ENCODE results near the gene CPE.
A peak's percentile ranks its signal among the peaks of the same experiment; 100 is the strongest.
"Not testable (repeated sequence)": the region's sequence is repeated elsewhere in the genome, so short reads cannot be mapped to it uniquely, and the experiment has no call there.

The CPE gene

DNA sequence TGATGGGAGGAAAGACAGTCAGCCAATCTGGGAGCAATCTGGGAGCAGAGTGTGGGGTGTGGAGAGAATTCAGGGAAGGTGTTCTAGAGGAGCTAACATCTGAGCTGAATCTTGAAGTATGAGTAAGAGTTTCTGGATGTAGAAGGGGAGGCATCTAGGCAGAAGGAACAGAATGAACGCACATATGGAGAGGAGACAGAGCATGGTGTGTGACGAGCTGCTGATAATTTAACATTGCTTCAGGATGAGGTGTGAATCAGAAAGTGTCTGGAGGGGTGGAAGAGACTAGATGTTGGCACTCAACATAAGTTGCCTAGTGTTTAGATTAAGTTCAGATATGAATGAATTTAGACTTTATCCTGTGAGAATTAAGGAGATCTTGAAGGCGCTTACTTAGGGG is 58.9 kb downstream of the CPE start:
- H3K4me1 ChIP-seq (ENCODE audit: insufficient read depth, low read length) = peaks cover 26% of the 10 kb centered on the region
- no peaks in the 10 kb centered on the region for H3K9me3 ChIP-seq (ENCODE audit: low read length)
- H3K4me3 ChIP-seq (ENCODE audit: low read length) = no peak overlapping the region
- H3K27me3 ChIP-seq (ENCODE audit: insufficient read depth, low read length) = no peaks in the 10 kb centered on the region
- H2AFZ ChIP-seq (ENCODE audit: low read depth, low read length) = no peak overlapping the region
- no peaks in the 10 kb centered on the region for H3K36me3 ChIP-seq (ENCODE audit: insufficient read depth, low read length)

DNA sequence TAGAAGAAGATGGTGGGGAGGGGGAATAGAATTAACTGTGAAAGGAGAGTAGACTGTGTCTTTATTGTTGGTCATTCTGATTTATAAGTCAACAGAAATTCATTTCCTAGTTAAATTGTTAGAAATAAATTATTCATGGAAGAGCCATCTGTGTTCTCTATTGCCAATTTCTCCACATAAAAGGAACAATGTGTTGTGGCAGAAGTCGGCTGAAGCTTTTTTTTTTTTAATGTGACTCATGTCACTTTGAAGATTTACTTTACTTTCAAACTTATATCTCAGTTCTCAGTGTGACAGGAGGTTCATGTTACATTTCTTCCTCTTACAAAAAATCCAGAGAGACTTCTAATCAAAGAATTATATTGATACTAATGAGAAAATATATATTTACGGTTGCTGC is 60.5 kb downstream of the CPE start:
- H3K36me3 ChIP-seq (ENCODE audit: insufficient read depth, low read length) = no peaks in the 10 kb centered on the region
- H3K4me3 ChIP-seq (ENCODE audit: low read length) = no peak overlapping the region
- H2AFZ ChIP-seq (ENCODE audit: low read depth, low read length) = no peak overlapping the region
- no peaks in the 10 kb centered on the region for H3K27me3 ChIP-seq (ENCODE audit: insufficient read depth, low read length)
- no peaks in the 10 kb centered on the region for H3K9me3 ChIP-seq (ENCODE audit: low read length)
- H3K4me1 ChIP-seq (ENCODE audit: insufficient read depth, low read length) = peaks cover 26% of the 10 kb centered on the region

DNA sequence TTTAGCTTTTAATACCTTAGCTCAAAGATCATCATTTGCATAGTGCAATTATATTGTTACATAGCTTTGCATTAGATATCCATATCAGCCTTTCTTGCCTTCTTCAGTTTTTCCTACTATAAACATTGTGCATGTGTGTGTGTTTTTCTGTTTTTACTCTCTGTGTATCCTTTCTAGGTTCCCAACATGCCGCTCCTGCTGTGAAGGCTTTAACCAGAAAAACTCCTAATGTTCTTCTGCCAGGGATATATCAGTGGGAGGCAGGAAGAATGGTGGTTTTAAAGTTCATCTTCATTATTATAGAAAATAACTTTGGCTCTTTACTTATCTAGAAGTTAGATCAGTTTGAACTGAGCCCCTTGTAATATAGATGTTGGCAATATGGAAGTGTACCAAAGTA is 61.2 kb downstream of the CPE start:
- Histone ChIP-seq H3K4me3 (ENCODE audit: low read length) (no peak overlapping the region), H3K4me1 (ENCODE audit: insufficient read depth, low read length) (peaks cover 26% of the 10 kb centered on the region), H3K36me3 (ENCODE audit: insufficient read depth, low read length) (no peaks in the 10 kb centered on the region)

DNA sequence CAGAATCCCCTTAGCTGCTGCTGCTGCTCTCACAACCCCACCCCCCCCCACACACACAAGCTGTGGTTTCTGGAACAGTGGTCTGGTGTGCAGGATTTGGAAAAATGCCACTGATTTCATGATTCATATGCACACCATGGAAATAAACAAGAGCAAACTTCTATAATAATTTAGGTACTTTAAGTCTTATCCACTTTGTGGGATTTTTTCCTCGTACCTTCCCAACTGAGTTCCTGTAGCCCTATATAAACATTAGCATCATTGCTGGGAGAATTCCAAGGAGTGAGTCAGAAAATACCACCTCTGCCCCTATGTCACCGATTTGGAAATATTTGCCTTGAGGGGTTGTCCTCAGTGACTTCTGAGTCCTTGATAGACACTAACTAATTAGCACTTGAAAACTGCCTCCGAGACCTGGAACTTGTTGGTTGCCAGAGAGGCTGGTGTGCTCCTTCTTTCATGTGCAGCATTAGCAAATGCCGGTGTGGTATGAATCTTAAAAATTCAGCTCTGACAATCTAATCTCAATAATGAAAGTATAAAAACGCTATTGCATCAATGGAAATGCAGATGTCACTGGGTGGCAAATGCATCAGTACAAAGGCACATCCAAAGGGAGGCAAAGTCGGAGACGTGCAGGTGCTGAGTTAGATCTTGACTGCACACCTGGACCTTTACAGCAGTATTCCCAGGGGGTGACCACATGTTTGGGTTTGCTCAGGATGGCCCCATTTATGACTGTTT is 61.8 kb downstream of the CPE start:
- no peaks in the 10 kb centered on the region for H3K9me3 ChIP-seq (ENCODE audit: low read length)
- H3K27me3 ChIP-seq (ENCODE audit: insufficient read depth, low read length) = no peaks in the 10 kb centered on the region
- no peak overlapping the region for H3K4me3 ChIP-seq (ENCODE audit: low read length)
- H3K36me3 ChIP-seq (ENCODE audit: insufficient read depth, low read length) = no peaks in the 10 kb centered on the region
- peaks cover 26% of the 10 kb centered on the region for H3K4me1 ChIP-seq (ENCODE audit: insufficient read depth, low read length)
- no peak overlapping the region for H2AFZ ChIP-seq (ENCODE audit: low read depth, low read length)

More for the DNA sequence above, 61.2 kb downstream of the CPE start:
- Histone ChIP-seq H3K27me3 (ENCODE audit: insufficient read depth, low read length) (no peaks in the 10 kb centered on the region), H2AFZ (ENCODE audit: low read depth, low read length) (peak overlapping the region; percentile 16), H3K9me3 (ENCODE audit: low read length) (no peaks in the 10 kb centered on the region)

DNA sequence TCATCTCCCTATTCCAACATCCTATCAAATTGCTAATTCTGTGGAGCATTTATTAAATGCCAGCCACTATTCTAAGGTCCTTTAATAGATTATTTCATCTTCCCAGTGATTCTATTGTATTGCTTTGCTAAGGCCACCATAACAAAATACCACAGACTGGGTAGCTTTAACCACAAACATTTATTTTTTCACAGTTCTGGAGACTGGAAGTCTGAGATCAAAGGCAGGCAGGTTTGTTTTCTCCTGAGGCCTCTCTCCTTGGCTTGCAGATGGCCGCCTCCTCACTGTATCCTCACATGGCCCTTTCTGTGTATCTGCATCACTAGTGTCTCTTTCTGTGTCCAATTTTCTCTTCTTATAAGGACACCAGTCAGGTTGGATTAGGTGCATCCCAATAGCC is 64.5 kb downstream of the CPE start:
- H2AFZ ChIP-seq (ENCODE audit: low read depth, low read length) = no peak overlapping the region
- H3K4me3 ChIP-seq (ENCODE audit: low read length) = no peak overlapping the region
- H3K9me3 ChIP-seq (ENCODE audit: low read length) = no peaks in the 10 kb centered on the region
- no peaks in the 10 kb centered on the region for H3K27me3 ChIP-seq (ENCODE audit: insufficient read depth, low read length)
- peaks cover 26% of the 10 kb centered on the region for H3K4me1 ChIP-seq (ENCODE audit: insufficient read depth, low read length)
- no peaks in the 10 kb centered on the region for H3K36me3 ChIP-seq (ENCODE audit: insufficient read depth, low read length)

DNA sequence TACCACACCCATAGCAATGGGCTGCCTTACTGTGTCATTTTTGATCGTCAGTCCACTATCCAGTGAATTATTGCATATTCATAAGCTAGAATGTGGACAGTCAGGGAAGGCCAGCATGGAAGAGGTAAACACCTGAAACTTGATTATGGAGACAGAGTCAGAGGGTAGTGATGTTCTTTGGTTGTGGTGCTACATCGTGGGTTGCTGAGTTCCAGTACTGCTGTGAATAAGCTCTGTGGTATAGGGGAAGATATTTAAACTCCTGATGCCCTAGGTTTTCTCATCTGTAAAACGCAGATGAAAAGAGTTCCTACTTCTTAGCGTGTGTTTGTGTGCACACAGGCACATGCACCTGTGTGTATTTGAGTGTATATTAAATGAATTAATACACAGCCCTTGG is 69.9 kb downstream of the CPE start:
- Histone ChIP-seq H3K27me3 (ENCODE audit: insufficient read depth, low read length) (no peaks in the 10 kb centered on the region), H3K9me3 (ENCODE audit: low read length) (no peaks in the 10 kb centered on the region)

DNA sequence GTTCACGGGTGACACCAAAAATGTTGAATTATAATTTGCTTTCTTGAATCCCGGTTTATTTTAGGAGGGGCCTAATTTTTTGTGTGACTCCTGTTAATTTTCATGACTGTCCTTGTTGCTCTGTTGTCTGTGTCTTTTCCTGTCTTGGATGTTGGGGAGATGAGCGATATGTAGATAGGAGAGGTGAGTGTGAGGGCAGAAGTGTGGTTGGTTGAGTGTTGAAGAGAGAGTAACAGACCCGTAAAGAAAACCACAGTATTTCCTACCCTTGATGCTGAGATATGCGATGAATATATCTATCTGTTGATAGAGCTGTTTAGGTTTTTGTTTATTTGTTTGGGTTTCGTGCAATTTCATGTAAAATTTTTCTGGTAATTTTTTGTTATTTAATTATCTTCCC is 70.5 kb downstream of the CPE start:
- H3K9me3 ChIP-seq (ENCODE audit: low read length) = no peaks in the 10 kb centered on the region

More for the DNA sequence above, 69.9 kb downstream of the CPE start:
- Histone ChIP-seq H3K4me1 (ENCODE audit: insufficient read depth, low read length) (no peaks in the 10 kb centered on the region), H3K4me3 (ENCODE audit: low read length) (no peak overlapping the region), H2AFZ (ENCODE audit: low read depth, low read length) (no peak overlapping the region), H3K36me3 (ENCODE audit: insufficient read depth, low read length) (no peaks in the 10 kb centered on the region)

DNA sequence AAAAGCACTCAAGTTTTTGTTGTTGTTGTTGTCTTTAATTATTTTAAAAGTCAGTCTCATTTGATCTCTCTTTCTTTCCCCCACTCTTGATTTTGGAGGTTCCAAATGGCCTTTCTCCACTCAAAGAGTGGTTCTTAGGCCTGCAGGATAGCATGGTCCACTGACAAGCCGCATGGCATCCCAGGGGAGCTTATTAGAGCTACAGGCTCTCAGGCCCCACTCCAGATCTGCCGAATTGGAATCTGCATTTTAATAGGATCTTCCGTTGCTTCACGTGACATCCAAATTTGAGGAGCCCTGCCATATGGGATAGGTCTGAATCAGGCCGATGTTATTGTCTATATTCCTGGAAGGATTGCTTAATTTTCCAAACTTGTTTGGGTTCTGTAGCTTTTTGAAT is 72.1 kb downstream of the CPE start:
- no peak overlapping the region for H3K4me3 ChIP-seq (ENCODE audit: low read length)
- no peaks in the 10 kb centered on the region for H3K9me3 ChIP-seq (ENCODE audit: low read length)
- H3K27me3 ChIP-seq (ENCODE audit: insufficient read depth, low read length) = no peaks in the 10 kb centered on the region
- H3K4me1 ChIP-seq (ENCODE audit: insufficient read depth, low read length) = no peaks in the 10 kb centered on the region
- H3K36me3 ChIP-seq (ENCODE audit: insufficient read depth, low read length) = no peaks in the 10 kb centered on the region
- H2AFZ ChIP-seq (ENCODE audit: low read depth, low read length) = no peak overlapping the region

More for the DNA sequence above, 70.5 kb downstream of the CPE start:
- Histone ChIP-seq H3K4me1 (ENCODE audit: insufficient read depth, low read length) (no peaks in the 10 kb centered on the region), H2AFZ (ENCODE audit: low read depth, low read length) (no peak overlapping the region), H3K27me3 (ENCODE audit: insufficient read depth, low read length) (no peaks in the 10 kb centered on the region), H3K36me3 (ENCODE audit: insufficient read depth, low read length) (no peaks in the 10 kb centered on the region), H3K4me3 (ENCODE audit: low read length) (no peak overlapping the region)

DNA sequence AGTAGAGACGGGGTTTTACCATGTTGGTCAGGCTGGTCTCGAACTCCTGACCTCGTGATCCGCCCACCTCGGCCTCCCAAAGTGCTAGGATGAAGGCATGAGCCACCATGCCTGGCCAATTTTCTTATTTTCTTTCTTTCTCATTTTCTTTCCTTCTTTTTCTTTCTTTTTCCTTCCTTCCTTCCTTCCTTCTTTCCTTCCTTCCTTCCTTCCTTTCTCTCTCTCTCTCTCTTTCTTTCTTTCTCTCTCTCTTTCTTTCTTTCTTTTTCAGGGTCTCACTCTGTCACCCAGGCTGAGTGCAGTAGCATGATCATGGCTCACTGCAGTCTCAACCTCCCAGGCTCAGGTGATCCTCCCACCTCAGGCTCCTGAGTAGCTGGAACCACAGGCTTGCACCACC is 74.3 kb downstream of the CPE start:
- not testable (repeated sequence) for H3K27me3 ChIP-seq (ENCODE audit: insufficient read depth, low read length); H3K4me1 ChIP-seq (ENCODE audit: insufficient read depth, low read length); H3K9me3 ChIP-seq (ENCODE audit: low read length); H2AFZ ChIP-seq (ENCODE audit: low read depth, low read length); H3K36me3 ChIP-seq (ENCODE audit: insufficient read depth, low read length); H3K4me3 ChIP-seq (ENCODE audit: low read length)

DNA sequence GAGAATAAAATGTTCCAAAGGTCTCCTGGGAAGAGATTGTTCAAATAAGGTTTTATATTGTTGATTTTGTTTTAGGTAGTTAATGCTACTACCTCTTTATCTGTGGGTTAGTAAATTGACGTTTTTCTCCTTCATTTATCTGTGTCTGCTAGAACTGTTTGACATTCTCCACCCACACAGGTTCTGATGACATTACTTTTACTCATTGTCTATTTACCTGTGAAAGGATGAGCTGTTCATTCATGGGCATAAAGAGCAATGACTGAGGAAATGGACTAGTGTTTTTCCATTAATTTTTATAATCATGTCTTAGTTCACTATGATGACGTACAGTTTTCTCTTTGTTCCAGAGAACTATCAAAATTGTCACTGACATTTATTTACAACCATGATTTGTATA is 75.6 kb downstream of the CPE start:
- H3K9me3 ChIP-seq (ENCODE audit: low read length) = no peaks in the 10 kb centered on the region
- H3K36me3 ChIP-seq (ENCODE audit: insufficient read depth, low read length) = no peaks in the 10 kb centered on the region
- no peak overlapping the region for H2AFZ ChIP-seq (ENCODE audit: low read depth, low read length)
- no peaks in the 10 kb centered on the region for H3K4me1 ChIP-seq (ENCODE audit: insufficient read depth, low read length)
- no peaks in the 10 kb centered on the region for H3K27me3 ChIP-seq (ENCODE audit: insufficient read depth, low read length)
- no peak overlapping the region for H3K4me3 ChIP-seq (ENCODE audit: low read length)

DNA sequence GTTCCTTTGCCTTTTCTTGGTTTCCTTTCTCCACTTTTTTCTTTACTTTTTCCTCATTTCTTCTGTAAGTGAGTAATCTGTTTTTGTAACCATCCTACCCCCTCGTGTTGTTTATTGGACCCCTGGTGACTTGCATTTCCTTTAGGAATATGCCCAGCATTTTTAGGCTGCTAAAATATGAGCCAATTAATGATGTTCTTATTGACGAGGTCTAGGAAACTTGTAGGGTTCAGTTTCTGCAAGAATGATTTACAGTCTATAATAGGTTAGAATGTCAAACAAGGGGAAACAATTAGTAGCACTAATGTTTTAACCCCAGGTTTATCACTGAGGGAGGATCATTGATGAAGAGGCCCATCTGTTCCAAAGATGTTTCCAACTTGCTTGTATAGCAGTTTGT is 79.0 kb downstream of the CPE start:
- H3K4me1 ChIP-seq (ENCODE audit: insufficient read depth, low read length) = no peaks in the 10 kb centered on the region
- no peaks in the 10 kb centered on the region for H3K36me3 ChIP-seq (ENCODE audit: insufficient read depth, low read length)
- no peaks in the 10 kb centered on the region for H3K9me3 ChIP-seq (ENCODE audit: low read length)
- no peaks in the 10 kb centered on the region for H3K27me3 ChIP-seq (ENCODE audit: insufficient read depth, low read length)
- no peak overlapping the region for H3K4me3 ChIP-seq (ENCODE audit: low read length)
- no peak overlapping the region for H2AFZ ChIP-seq (ENCODE audit: low read depth, low read length)

DNA sequence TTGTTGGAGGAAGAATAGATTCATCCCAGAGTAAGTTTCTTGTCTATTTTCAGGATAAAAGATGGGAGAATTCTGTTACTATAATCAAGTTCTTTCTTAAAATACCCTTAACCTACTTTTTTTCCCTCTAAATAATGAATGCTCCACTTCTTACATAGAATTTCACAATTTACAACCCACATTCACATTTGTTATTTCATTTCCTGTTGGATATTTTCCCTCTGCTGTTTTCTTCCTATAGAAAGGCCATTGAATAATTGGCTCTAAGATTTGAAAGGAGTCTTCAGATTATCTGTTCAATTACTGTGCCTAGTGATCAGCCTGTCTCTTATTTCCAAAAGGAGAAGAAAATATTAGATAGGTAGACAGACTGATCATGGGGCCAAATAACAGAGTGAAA is 79.7 kb downstream of the CPE start:
- H3K27me3 ChIP-seq (ENCODE audit: insufficient read depth, low read length) = no peaks in the 10 kb centered on the region
- no peaks in the 10 kb centered on the region for H3K9me3 ChIP-seq (ENCODE audit: low read length)
- no peaks in the 10 kb centered on the region for H3K4me1 ChIP-seq (ENCODE audit: insufficient read depth, low read length)
- H3K36me3 ChIP-seq (ENCODE audit: insufficient read depth, low read length) = no peaks in the 10 kb centered on the region
- no peak overlapping the region for H3K4me3 ChIP-seq (ENCODE audit: low read length)
- no peak overlapping the region for H2AFZ ChIP-seq (ENCODE audit: low read depth, low read length)

DNA sequence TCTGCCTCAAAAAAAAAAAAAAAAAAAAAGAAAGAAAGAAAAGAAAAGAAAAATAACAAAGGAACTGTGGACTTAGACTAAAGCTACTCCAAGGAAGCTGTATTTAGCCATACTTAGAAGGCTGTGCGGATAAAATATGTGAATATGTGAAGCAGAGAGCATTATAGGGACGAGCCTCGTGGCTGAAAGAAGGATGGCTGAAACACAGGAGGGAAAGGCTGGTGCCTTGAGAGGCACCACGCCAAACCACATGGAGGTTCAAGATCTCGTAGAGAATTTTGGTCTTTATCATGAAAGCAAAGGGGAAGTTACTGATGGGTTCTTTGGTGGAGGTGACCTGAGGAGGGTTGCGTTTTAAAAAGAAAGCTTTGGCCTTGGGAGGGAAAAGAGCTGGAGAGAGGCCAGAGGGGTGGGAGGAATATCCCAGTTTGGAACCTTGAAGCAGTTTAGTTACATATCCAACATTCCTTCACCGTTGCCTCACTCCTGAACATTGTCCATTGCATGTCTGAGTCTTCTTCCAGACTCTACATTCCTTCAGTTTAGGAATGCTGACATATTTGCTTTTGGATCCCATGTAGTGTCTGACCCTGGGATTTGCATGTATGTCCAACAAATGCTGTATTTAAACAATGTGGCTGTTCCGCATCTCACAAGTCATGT is 82.5 kb downstream of the CPE start:
- no peaks in the 10 kb centered on the region for H3K27me3 ChIP-seq (ENCODE audit: insufficient read depth, low read length)
- no peak overlapping the region for H2AFZ ChIP-seq (ENCODE audit: low read depth, low read length)
- no peak overlapping the region for H3K4me3 ChIP-seq (ENCODE audit: low read length)
- H3K9me3 ChIP-seq (ENCODE audit: low read length) = no peaks in the 10 kb centered on the region
- no peaks in the 10 kb centered on the region for H3K4me1 ChIP-seq (ENCODE audit: insufficient read depth, low read length)
- no peaks in the 10 kb centered on the region for H3K36me3 ChIP-seq (ENCODE audit: insufficient read depth, low read length)

DNA sequence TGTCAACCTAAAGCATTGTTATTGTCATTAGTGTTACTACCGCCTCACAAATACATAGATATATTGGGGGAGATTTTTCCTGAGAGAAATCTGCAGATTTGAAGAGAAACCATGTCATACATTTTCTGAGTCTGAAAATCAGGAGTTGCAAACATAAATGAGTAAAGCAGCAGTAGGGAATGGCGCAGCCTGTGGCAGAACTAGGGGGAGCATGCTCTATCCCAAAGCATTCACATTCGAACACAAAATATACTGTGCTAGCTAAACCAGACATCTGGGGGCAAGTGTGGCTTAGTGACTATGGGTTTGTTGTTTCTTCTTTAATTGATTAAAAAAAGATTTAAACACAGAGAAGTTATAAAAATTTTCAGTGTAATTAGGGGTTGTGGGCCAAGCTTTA is 83.2 kb downstream of the CPE start:
- no peak overlapping the region for H3K4me3 ChIP-seq (ENCODE audit: low read length)
- H3K9me3 ChIP-seq (ENCODE audit: low read length) = no peaks in the 10 kb centered on the region
- no peaks in the 10 kb centered on the region for H3K36me3 ChIP-seq (ENCODE audit: insufficient read depth, low read length)
- no peak overlapping the region for H2AFZ ChIP-seq (ENCODE audit: low read depth, low read length)
- H3K4me1 ChIP-seq (ENCODE audit: insufficient read depth, low read length) = no peaks in the 10 kb centered on the region
- no peaks in the 10 kb centered on the region for H3K27me3 ChIP-seq (ENCODE audit: insufficient read depth, low read length)

All from neuron (in vitro differentiated cells).